Mucosa of rectum (tissue), 2 donors: ENCODE results near the gene ERI3.

Source experiments
- H3K27ac ChIP-seq, 2 donors: one replicate each; pipeline ENCODE4 v1.7.0; 2013; ENCODE audit warnings: inconsistent platforms in 2 of 2, low read depth in 2 of 2, low read length in 2 of 2
- H3K27me3 ChIP-seq, 2 donors: one replicate each; pipeline ENCODE4 v1.7.0; 2013; ENCODE audit warnings: low read length in 2 of 2; ENCODE audit not compliant: control insufficient read depth in 2 of 2, insufficient read depth in 2 of 2
- H3K36me3 ChIP-seq, 2 donors: one replicate each; pipeline ENCODE4 v1.7.0; 2013; ENCODE audit warnings: low read length in 2 of 2; ENCODE audit not compliant: control insufficient read depth in 2 of 2, insufficient read depth in 2 of 2
- H3K4me1 ChIP-seq, 2 donors: one replicate each; pipeline ENCODE4 v1.7.0; 2013; ENCODE audit warnings: low read length in 2 of 2, mild to moderate bottlenecking in 1 of 2; ENCODE audit not compliant: control insufficient read depth in 2 of 2, insufficient read depth in 2 of 2
- H3K4me3 ChIP-seq, 2 donors: one replicate each; pipeline ENCODE4 v1.7.0; 2013; ENCODE audit warnings: low read length in 2 of 2
- H3K9ac ChIP-seq, 2 donors: one replicate each; pipeline ENCODE4 v1.7.0; 2013; ENCODE audit warnings: low read length in 2 of 2, low read depth in 1 of 2, mild to moderate bottlenecking in 1 of 2
- H3K9me3 ChIP-seq, 2 donors: one replicate each; pipeline ENCODE4 v1.7.0; 2013; ENCODE audit warnings: low read length in 2 of 2; ENCODE audit not compliant: control insufficient read depth in 2 of 2
- donor health status: healthy.
- donor health status: Normal muscosa, but diverticular disease.

The ERI3 gene

GRCh38 chr1:44174630-44175029 is 180.4 kb downstream of the ERI3 start:
- no peak overlapping the region for H3K4me3 ChIP-seq
- no peaks in the 10 kb centered on the region for H3K9me3 ChIP-seq
- H3K27ac ChIP-seq: no peak overlapping the region
- H3K36me3 ChIP-seq: no peaks in the 10 kb centered on the region
- no peaks in the 10 kb centered on the region for H3K27me3 ChIP-seq
- no peaks in the 10 kb centered on the region for H3K4me1 ChIP-seq
- H3K9ac ChIP-seq: no peak overlapping the region
